Parathyroid adenoma (tissue), 2 donors: ENCODE data around the gene SENP7.

Experiments
- H2AFZ ChIP-seq: fragments of 300-600 bp; sonication (generic); one replicate; pipeline ENCODE4 v1.7.0; 2017; ENCODE audit warnings: antibody characterized with exemption, mild to moderate bottlenecking
- H3K27ac ChIP-seq: fragments of 300-600 bp; sonication (generic); one replicate; pipeline ENCODE4 v1.7.0; 2017
- H3K27me3 ChIP-seq: fragments of 300-600 bp; sonication (generic); one replicate; pipeline ENCODE4 v1.7.0; 2017; ENCODE audit warnings: low read length; ENCODE audit not compliant: control insufficient read depth, insufficient read depth
- H3K36me3 ChIP-seq: fragments of 300-600 bp; sonication (generic); one replicate; pipeline ENCODE4 v1.7.0; 2017; ENCODE audit warnings: low read length; ENCODE audit not compliant: control insufficient read depth, insufficient read depth
- H3K4me1 ChIP-seq: fragments of 300-600 bp; sonication (generic); one replicate; pipeline ENCODE4 v1.7.0; 2017; ENCODE audit warnings: control low read depth
- H3K4me2 ChIP-seq: fragments of 300-600 bp; sonication (generic); one replicate; pipeline ENCODE4 v1.7.0; 2017; ENCODE audit warnings: low read length
- H3K4me3 ChIP-seq: fragments of 300-600 bp; sonication (generic); one replicate; pipeline ENCODE4 v1.7.0; 2017; ENCODE audit warnings: low read depth, low read length
- H3K79me2 ChIP-seq: fragments of 300-600 bp; sonication (generic); one replicate; pipeline ENCODE4 v1.7.0; 2017; ENCODE audit warnings: control low read depth
- H3K9ac ChIP-seq: fragments of 300-600 bp; sonication (generic); one replicate; pipeline ENCODE4 v1.7.0; 2017; ENCODE audit warnings: mild to moderate bottlenecking
- H3K9me3 ChIP-seq: fragments of 300-600 bp; sonication (generic); one replicate; pipeline ENCODE4 v1.7.0; 2017; ENCODE audit warnings: low read length; ENCODE audit not compliant: control insufficient read depth
- TF ChIP-seq, protein P1 (sequence below): fragments of 300-600 bp; sonication (generic); IDR thresholded peaks from one replicate; pipeline ENCODE4 v1.7.0; 2017; ENCODE audit warnings: antibody characterized with exemption, mild to moderate bottlenecking
- donor health status: primary hyperparathyroidism.

Gene SENP7

GRCh38 chr3:101527441-101527840 lies 14.4 kb upstream of the SENP7 start:
- H3K4me1 ChIP-seq: no peaks in the 10 kb centered on the region
- H3K4me3 ChIP-seq: no peak overlapping the region
- no peak overlapping the region for H3K4me2 ChIP-seq
- H2AFZ ChIP-seq: no peak overlapping the region
- no peak overlapping the region for H3K9ac ChIP-seq
- no peak overlapping the region for H3K27ac ChIP-seq
- no peaks in the 10 kb centered on the region for H3K27me3 ChIP-seq
- H3K9me3 ChIP-seq: no peaks in the 10 kb centered on the region
- no peaks in the 10 kb centered on the region for H3K79me2 ChIP-seq
- no peaks in the 10 kb centered on the region for H3K36me3 ChIP-seq
- TF ChIP-seq, protein P1, sequence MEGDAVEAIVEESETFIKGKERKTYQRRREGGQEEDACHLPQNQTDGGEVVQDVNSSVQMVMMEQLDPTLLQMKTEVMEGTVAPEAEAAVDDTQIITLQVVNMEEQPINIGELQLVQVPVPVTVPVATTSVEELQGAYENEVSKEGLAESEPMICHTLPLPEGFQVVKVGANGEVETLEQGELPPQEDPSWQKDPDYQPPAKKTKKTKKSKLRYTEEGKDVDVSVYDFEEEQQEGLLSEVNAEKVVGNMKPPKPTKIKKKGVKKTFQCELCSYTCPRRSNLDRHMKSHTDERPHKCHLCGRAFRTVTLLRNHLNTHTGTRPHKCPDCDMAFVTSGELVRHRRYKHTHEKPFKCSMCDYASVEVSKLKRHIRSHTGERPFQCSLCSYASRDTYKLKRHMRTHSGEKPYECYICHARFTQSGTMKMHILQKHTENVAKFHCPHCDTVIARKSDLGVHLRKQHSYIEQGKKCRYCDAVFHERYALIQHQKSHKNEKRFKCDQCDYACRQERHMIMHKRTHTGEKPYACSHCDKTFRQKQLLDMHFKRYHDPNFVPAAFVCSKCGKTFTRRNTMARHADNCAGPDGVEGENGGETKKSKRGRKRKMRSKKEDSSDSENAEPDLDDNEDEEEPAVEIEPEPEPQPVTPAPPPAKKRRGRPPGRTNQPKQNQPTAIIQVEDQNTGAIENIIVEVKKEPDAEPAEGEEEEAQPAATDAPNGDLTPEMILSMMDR: no peak

DNA sequence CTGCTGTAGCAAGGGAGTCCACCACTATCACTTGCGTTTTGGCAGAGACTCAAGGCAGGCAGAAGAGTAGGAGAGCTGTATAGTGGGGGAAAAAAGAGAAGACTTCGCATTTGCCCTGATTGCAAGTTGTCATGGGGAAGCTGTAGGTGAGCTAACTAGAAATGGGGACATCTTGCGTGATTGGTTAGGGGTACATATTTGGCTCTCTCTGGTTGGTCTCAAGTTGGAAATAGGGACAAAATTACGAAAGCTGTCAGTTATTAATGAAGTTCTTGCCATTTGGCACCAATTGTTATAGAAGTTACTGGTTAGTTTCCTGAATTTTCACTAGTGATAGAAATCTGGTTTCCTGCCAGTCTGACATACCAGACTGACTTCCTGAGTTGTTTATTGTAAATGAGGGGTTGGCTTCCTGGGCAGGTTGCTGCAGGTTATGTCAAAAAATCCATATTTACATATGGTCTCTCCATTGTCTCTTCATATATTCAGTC lies 8.2 kb upstream of the SENP7 start:
- Histone ChIP-seq H3K4me1 (no peaks in the 10 kb centered on the region), H3K9me3 (no peaks in the 10 kb centered on the region), H3K4me3 (no peak overlapping the region), H3K79me2 (no peaks in the 10 kb centered on the region), H3K36me3 (no peaks in the 10 kb centered on the region), H2AFZ (no peak overlapping the region), H3K4me2 (no peak overlapping the region), H3K27ac (no peak overlapping the region), H3K27me3 (no peaks in the 10 kb centered on the region), H3K9ac (no peak overlapping the region)
- TF ChIP-seq, protein P1: no peak

DNA sequence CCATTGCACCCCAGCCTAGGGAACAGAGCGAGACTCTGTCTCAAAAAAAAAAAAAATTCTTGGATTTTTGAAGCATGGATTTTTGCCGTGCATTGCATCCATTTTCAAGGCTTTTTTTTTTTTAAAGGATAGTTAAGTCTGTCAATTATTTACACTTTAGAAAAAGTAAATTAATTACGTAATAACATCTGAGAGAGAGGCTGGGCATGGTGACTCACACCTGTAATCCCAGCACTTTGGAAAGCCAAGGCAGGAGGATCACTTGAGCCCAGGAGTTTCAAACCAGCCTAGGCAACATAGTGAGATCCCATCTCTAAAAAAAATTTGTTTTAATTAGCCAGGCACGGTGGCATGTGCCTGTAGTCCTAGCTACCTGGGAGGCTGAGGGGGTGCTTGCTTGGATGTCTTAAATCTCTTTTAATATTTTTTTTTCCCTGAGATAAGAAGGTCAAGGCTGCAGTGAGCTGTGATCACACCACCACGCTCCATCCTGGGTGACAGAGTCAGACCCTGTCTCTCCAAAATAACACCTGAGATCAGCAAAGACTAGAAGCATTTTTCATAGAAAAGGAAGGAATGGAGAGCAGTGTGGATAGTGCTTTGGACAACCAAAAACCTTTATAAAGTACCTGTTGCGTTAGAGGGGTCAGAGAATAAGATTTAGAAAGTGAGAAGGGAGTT lies 6.8 kb upstream of the SENP7 start:
- Histone ChIP-seq H3K9ac (no peak overlapping the region), H3K4me2 (no peak overlapping the region), H3K27ac (no peak overlapping the region), H3K4me3 (no peak overlapping the region), H3K9me3 (no peaks in the 10 kb centered on the region), H3K79me2 (no peaks in the 10 kb centered on the region), H3K4me1 (no peaks in the 10 kb centered on the region), H2AFZ (no peak overlapping the region), H3K36me3 (no peaks in the 10 kb centered on the region), H3K27me3 (no peaks in the 10 kb centered on the region)
- TF ChIP-seq, protein P1: no peak

DNA sequence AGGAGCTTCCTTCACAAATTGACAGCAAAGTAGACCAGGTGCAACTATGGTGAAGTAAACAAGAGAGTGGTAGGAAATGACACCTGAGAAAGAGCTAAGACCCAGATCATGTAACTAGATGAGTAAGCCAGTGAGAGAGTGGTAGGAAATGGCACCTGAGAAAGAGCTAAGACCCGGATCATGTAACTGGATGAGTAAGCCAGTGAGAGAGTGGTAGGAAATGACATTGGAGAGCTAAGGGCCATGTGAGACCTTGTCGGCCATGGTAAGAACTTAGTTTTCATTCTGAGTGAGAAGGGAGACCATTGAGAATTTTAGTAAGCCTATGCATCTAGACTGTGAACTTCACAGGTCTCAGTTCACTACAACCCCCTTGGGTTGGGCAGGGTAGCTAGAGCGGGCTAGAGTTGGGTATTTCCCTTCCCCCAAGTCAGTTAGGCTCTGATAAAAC lies 5.4 kb upstream of the SENP7 start:
- TF ChIP-seq, protein P1: no peak
- Histone ChIP-seq H3K4me2 (no peak overlapping the region), H3K79me2 (no peaks in the 10 kb centered on the region), H2AFZ (no peak overlapping the region), H3K4me1 (no peaks in the 10 kb centered on the region), H3K36me3 (no peaks in the 10 kb centered on the region), H3K9ac (no peak overlapping the region), H3K27me3 (no peaks in the 10 kb centered on the region), H3K9me3 (no peaks in the 10 kb centered on the region), H3K4me3 (no peak overlapping the region), H3K27ac (no peak overlapping the region)
